ENCODE measurements around the gene NBAS.

Gene NBAS

GRCh38 chr2:15605721-15606120 lies 44.6 kb upstream of the NBAS start:
- no peak overlapping the region for H3K4me3 ChIP-seq (replicated peaks in 1 of 2; ENCODE audit: low read depth in 2 of 2, low read length in 2 of 2)
- DNase-seq (ENCODE audit: low read depth in 2 of 2): no peak
- TF ChIP-seq, protein P1, sequence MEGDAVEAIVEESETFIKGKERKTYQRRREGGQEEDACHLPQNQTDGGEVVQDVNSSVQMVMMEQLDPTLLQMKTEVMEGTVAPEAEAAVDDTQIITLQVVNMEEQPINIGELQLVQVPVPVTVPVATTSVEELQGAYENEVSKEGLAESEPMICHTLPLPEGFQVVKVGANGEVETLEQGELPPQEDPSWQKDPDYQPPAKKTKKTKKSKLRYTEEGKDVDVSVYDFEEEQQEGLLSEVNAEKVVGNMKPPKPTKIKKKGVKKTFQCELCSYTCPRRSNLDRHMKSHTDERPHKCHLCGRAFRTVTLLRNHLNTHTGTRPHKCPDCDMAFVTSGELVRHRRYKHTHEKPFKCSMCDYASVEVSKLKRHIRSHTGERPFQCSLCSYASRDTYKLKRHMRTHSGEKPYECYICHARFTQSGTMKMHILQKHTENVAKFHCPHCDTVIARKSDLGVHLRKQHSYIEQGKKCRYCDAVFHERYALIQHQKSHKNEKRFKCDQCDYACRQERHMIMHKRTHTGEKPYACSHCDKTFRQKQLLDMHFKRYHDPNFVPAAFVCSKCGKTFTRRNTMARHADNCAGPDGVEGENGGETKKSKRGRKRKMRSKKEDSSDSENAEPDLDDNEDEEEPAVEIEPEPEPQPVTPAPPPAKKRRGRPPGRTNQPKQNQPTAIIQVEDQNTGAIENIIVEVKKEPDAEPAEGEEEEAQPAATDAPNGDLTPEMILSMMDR (IDR thresholded peaks at IDR 0.05; ENCODE audit: low read depth, low read length): no peak

DNA sequence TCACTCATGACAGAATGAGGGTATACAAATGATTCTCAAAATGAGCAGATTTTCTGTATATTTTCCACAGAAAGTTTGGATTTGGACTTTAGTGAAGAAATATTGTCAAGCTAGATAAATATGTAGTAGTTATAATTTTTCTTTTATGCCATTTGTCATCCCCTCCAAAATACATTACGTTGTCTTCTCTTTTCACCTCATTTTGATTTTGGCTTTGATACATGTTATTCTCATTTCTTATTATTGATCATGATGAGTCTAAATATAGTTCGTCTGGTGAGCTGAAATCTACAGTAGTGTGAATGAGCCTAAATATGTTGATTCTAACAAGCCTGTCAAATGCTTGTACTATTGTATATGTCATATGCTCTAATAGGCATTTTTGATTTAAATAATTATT lies 42.8 kb upstream of the NBAS start:
- TF ChIP-seq, protein P1 (IDR thresholded peaks at IDR 0.05; ENCODE audit: low read depth, low read length): no peak
- H3K4me3 ChIP-seq (replicated peaks in 1 of 2; ENCODE audit: low read depth in 2 of 2, low read length in 2 of 2): no peak overlapping the region
- DNase-seq (ENCODE audit: low read depth in 2 of 2): no peak

GRCh38 chr2:15603044-15603765 lies 42.1 kb upstream of the NBAS start:
- DNase-seq (ENCODE audit: low read depth in 2 of 2): no peak
- H3K4me3 ChIP-seq (replicated peaks in 1 of 2; ENCODE audit: low read depth in 2 of 2, low read length in 2 of 2): no peak overlapping the region
- TF ChIP-seq, protein P1 (IDR thresholded peaks at IDR 0.05; ENCODE audit: low read depth, low read length): no peak

GRCh38 chr2:15602393-15602792 lies 41.3 kb upstream of the NBAS start:
- no peak overlapping the region for H3K4me3 ChIP-seq (replicated peaks in 1 of 2; ENCODE audit: low read depth in 2 of 2, low read length in 2 of 2)
- no peak for DNase-seq (ENCODE audit: low read depth in 2 of 2)
- TF ChIP-seq, protein P1 (IDR thresholded peaks at IDR 0.05; ENCODE audit: low read depth, low read length): no peak

- DNase-seq (ENCODE audit: low read depth in 2 of 2): no peak
- no peak overlapping the region for H3K4me3 ChIP-seq (replicated peaks in 1 of 2; ENCODE audit: low read depth in 2 of 2, low read length in 2 of 2)
- TF ChIP-seq, protein P1 (IDR thresholded peaks at IDR 0.05; ENCODE audit: low read depth, low read length): no peak
Measured at GRCh38 chr2:15601681-15602080, 40.5 kb upstream of the NBAS start.

DNA sequence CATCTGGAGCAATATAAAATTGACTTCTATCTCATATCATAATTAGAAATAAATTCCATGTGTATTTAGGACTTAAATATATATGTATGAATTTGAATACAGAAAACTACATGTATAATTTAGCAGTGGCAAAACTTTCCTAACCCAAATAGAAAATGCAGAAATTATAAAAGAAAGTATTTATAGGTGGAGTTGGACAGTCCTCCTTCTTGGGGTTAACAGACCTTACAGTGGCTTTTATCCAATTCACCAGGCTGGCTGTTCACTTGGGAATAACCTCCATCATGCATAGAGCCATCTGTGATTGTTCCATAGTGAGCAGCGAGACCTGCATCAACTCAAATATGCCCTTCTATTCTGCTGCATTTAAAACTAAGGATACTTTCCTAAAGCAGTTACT lies 38.9 kb upstream of the NBAS start:
- DNase-seq (ENCODE audit: low read depth in 2 of 2): no peak
- TF ChIP-seq, protein P1 (IDR thresholded peaks at IDR 0.05; ENCODE audit: low read depth, low read length): no peak

GRCh38 chr2:15596968-15597367 lies 35.8 kb upstream of the NBAS start:
- DNase-seq (ENCODE audit: low read depth in 2 of 2): no peak

More for the DNA sequence above, 38.9 kb upstream of the NBAS start:
- no peak overlapping the region for H3K4me3 ChIP-seq (replicated peaks in 1 of 2; ENCODE audit: low read depth in 2 of 2, low read length in 2 of 2)

More at GRCh38 chr2:15596968-15597367, 35.8 kb upstream of the NBAS start:
- H3K4me3 ChIP-seq (replicated peaks in 1 of 2; ENCODE audit: low read depth in 2 of 2, low read length in 2 of 2): no peak overlapping the region
- TF ChIP-seq, protein P1 (IDR thresholded peaks at IDR 0.05; ENCODE audit: low read depth, low read length): no peak

Measured in cardiac fibroblast (primary cell).